Measurements from ENCODE around the gene SAMD4A. TPM values are rescaled to one million over a fixed set of nuclear protein-coding genes. Genes with fewer than 3 reads are reported as not detected.

The SAMD4A gene
- total and polyA plus RNA-seq, 2 of the 4 experiments (the other 2 are of a cell fraction) = 22.9 to 38.2 TPM

- Histone ChIP-seq H3K79me1 (ENCODE audit: low read depth in 1 of 2, low read length in 2 of 2) (peaks cover 12 to 44% of the 10 kb centered on the region in 2 experiments), H2AK9ac (replicated peaks; ENCODE audit: low read depth, low read length, poor library complexity) (no peak overlapping the region), H3K36me3 (ENCODE audit: control insufficient read depth, insufficient read depth, low read length) (peaks cover 58% of the 10 kb centered on the region), H2BK20ac (ENCODE audit: low read depth, low read length) (no peak overlapping the region), H2BK15ac (ENCODE audit: low read depth, low read length) (no peak overlapping the region), H2AFZ (replicated peaks; ENCODE audit: low read length, poor library complexity) (no peak overlapping the region), H3K4me1 (ENCODE audit: control insufficient read depth, insufficient read depth, low read length) (peaks cover 3% of the 10 kb centered on the region; the same call in 1 of the 2 replicates), H3K27me3 (ENCODE audit: control insufficient read depth, insufficient read depth, low read length) (no peaks in the 10 kb centered on the region), H3K4ac (ENCODE audit: low read depth, low read length) (no peak overlapping the region), H3K23ac (ENCODE audit: low read depth, low read length) (no peak overlapping the region), H2BK5ac (ENCODE audit: low read depth, low read length, poor library complexity, severe bottlenecking) (no peak overlapping the region), H3K4me2 (ENCODE audit: low read depth, low read length) (no peak overlapping the region), H3K9me1 (ENCODE audit: insufficient read depth, low read length) (peaks cover 25% of the 10 kb centered on the region), H4K91ac (ENCODE audit: insufficient read depth, low read depth, low read length) (no peak overlapping the region), H3K9ac (ENCODE audit: low read depth, low read length) (no peak overlapping the region), H3K18ac (ENCODE audit: low read depth, low read length) (no peak overlapping the region), H3K14ac (replicated peaks; ENCODE audit: low read depth, low read length) (no peak overlapping the region), H3K27ac (ENCODE audit: insufficient read depth, low read length) (no peak overlapping the region), H2AK5ac (ENCODE audit: low read depth, low read length) (no peak overlapping the region), H4K8ac (ENCODE audit: low read depth in 2 of 2, low read length in 2 of 2) (no peak overlapping the region), H3K56ac (ENCODE audit: extremely low read depth, insufficient read depth, low read length) (no peak overlapping the region), H3K4me3 (ENCODE audit: insufficient read depth, low read depth, low read length) (no peak overlapping the region), H3K9me3 (ENCODE audit: control insufficient read depth, insufficient read depth, low read length) (no peaks in the 10 kb centered on the region), H4K20me1 (ENCODE audit: insufficient read depth, low read length) (0 out of 2 replicates have a peak, but pooled peaks cover 6% of the 10 kb centered on the region), H2BK120ac (ENCODE audit: low read depth, low read length) (no peak overlapping the region), H4K5ac (ENCODE audit: low read depth, low read length) (no peak overlapping the region)
- POLR2A ChIA-PET (ENCODE audit: unreplicated experiment) = no interaction called here
- CTCF ChIA-PET = no interaction called here
- dilution Hi-C loops (cut with HindIII; ENCODE audit: low sequenced_read_pairs, unreplicated experiment) = no loop called here
- no TSS peak for BruUV-seq (replicated peaks)
- no peak for DNase-seq
- no peak for TF ChIP-seq NFE2L2 (IDR thresholded peaks at IDR 0.05; ENCODE audit: low read depth, low read length)
- TF ChIP-seq BHLHE40 (IDR thresholded peaks at IDR 0.05; ENCODE audit: low read depth, low read length) = no peak
- no peak for TF ChIP-seq MXI1 (IDR thresholded peaks at IDR 0.05; ENCODE audit: borderline replicate concordance, low read depth, low read length)
- no peak for TF ChIP-seq SMC3 (IDR thresholded peaks at IDR 0.05; ENCODE audit: low read depth, low read length)
- no peak for TF ChIP-seq RCOR1 (IDR thresholded peaks at IDR 0.05; ENCODE audit: insufficient replicate concordance, low read length)
- TF ChIP-seq POLR2A (IDR thresholded peaks at IDR 0.05; ENCODE audit: low read depth, low read length) = no peak
- no peak for TF ChIP-seq RAD21 (IDR thresholded peaks at IDR 0.05; ENCODE audit: low read length)
- TF ChIP-seq RFX5 (IDR thresholded peaks at IDR 0.05; ENCODE audit: low read depth, low read length) = no peak
- TF ChIP-seq MAZ (IDR thresholded peaks at IDR 0.05; ENCODE audit: borderline replicate concordance, low read depth, low read length) = no peak
- TF ChIP-seq, protein P1, sequence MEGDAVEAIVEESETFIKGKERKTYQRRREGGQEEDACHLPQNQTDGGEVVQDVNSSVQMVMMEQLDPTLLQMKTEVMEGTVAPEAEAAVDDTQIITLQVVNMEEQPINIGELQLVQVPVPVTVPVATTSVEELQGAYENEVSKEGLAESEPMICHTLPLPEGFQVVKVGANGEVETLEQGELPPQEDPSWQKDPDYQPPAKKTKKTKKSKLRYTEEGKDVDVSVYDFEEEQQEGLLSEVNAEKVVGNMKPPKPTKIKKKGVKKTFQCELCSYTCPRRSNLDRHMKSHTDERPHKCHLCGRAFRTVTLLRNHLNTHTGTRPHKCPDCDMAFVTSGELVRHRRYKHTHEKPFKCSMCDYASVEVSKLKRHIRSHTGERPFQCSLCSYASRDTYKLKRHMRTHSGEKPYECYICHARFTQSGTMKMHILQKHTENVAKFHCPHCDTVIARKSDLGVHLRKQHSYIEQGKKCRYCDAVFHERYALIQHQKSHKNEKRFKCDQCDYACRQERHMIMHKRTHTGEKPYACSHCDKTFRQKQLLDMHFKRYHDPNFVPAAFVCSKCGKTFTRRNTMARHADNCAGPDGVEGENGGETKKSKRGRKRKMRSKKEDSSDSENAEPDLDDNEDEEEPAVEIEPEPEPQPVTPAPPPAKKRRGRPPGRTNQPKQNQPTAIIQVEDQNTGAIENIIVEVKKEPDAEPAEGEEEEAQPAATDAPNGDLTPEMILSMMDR (conservative IDR thresholded peaks at IDR 0.05; ENCODE audit: low read depth, low read length) = no peak
- TF ChIP-seq USF2 (IDR thresholded peaks at IDR 0.05; ENCODE audit: low read depth, low read length) = no peak
- TF ChIP-seq, protein P2, sequence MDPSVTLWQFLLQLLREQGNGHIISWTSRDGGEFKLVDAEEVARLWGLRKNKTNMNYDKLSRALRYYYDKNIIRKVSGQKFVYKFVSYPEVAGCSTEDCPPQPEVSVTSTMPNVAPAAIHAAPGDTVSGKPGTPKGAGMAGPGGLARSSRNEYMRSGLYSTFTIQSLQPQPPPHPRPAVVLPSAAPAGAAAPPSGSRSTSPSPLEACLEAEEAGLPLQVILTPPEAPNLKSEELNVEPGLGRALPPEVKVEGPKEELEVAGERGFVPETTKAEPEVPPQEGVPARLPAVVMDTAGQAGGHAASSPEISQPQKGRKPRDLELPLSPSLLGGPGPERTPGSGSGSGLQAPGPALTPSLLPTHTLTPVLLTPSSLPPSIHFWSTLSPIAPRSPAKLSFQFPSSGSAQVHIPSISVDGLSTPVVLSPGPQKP (IDR thresholded peaks at IDR 0.05; ENCODE audit: borderline replicate concordance, low read depth, low read length) = no peak
- TF ChIP-seq FOS (IDR thresholded peaks at IDR 0.05; ENCODE audit: low read depth, low read length) = no peak
- TF ChIP-seq MAFK (IDR thresholded peaks at IDR 0.05; ENCODE audit: low read depth, low read length) = no peak
- TF ChIP-seq CHD1 (IDR thresholded peaks at IDR 0.05; ENCODE audit: low read depth, low read length) = no peak
- WGBS, 2 experiments (ENCODE audit: extremely low coverage in 2 of 2, insufficient read length in 1 of 2) = 93% methylated on average over 3 of the region's 17 CpGs; no CpG with 5 or more reads in 1 of the 2 experiments
- no peak for ATAC-seq (ENCODE audit: low read depth)
- intact Hi-C loops (cut with micrococcal nuclease) = no loop called here
- in situ Hi-C loops (cut with MboI; ENCODE audit: low sequenced_read_pairs) = no loop called here
Observed at GRCh38 chr14:54788701-54789100, 221.8 kb downstream of the SAMD4A start.
